Activated CD4-positive, alpha-beta memory T cell treated with anti-CD3 and anti-CD28 coated beads for 36 hours (primary cell): ENCODE data around the gene IGFL1. TPM values are rescaled to one million over a fixed set of nuclear protein-coding genes. Genes with fewer than 3 reads are reported as not detected.
"Not testable (repeated sequence)": the region's sequence is repeated elsewhere in the genome, so short reads cannot be mapped to it uniquely, and the experiment has no call there.

Experiments used
- CTCF ChIA-PET: fragments of 350-600 bp; sonication (Branson Sonifier 250); formaldehyde crosslinking; loops from one replicate; lab custom pipeline; 2021; ENCODE audit warnings: antibody characterized with exemption, inconsistent platforms; lab: Charles Lee
- POLR2A ChIA-PET: fragments of 350-600 bp; sonication (Branson Sonifier 250); formaldehyde crosslinking; loops from one replicate; lab custom pipeline; 2021; ENCODE audit warnings: antibody characterized with exemption; lab: Charles Lee
- DNase-seq: peaks from one replicate; pipeline ENCODE4 v3.0.0-alpha.2; 2020
- H3K27ac Mint-ChIP-seq: one replicate; pipeline ENCODE4 v1.8.0; 2021; ENCODE audit warnings: mixed read lengths
- H3K27me3 Mint-ChIP-seq: one replicate; pipeline ENCODE4 v1.8.0; 2021; ENCODE audit warnings: mixed read lengths
- H3K36me3 Mint-ChIP-seq: one replicate; pipeline ENCODE4 v1.8.0; 2021; ENCODE audit warnings: mixed read lengths
- H3K4me1 Mint-ChIP-seq: one replicate; pipeline ENCODE4 v1.8.0; 2021; ENCODE audit warnings: low read depth, mixed read lengths
- H3K4me3 Mint-ChIP-seq: one replicate; pipeline ENCODE4 v1.8.0; 2021; ENCODE audit warnings: mild to moderate bottlenecking, mixed read lengths
- H3K9me3 Mint-ChIP-seq: one replicate; pipeline ENCODE4 v1.8.0; 2021; ENCODE audit warnings: mixed read lengths
- intact Hi-C: fragments of 100-400 bp; cut with micrococcal nuclease; formaldehyde crosslinking; loops from one replicate; pipeline ENCODE4 v1.15.1; 2023
- total RNA-seq, 2 experiments: library from RNA; stranded (reverse); gene quantifications; one replicate each; pipeline ENCODE4 v1.2.3, GENCODE V29; 2021

The IGFL1 gene
- total RNA-seq, 2 experiments from 2014 or later, result not detected

- DNase-seq, result no peak
- no peaks in the 10 kb centered on the region for H3K36me3 Mint-ChIP-seq
- no peaks in the 10 kb centered on the region for H3K4me1 Mint-ChIP-seq
- H3K4me3 Mint-ChIP-seq, result no peak overlapping the region
- peaks cover 30% of the 10 kb centered on the region for H3K27me3 Mint-ChIP-seq
- CTCF ChIA-PET, result no interaction called here
- H3K27ac Mint-ChIP-seq, result no peak overlapping the region
- POLR2A ChIA-PET, result no interaction called here
- intact Hi-C loops, result no loop called here
- no peaks in the 10 kb centered on the region for H3K9me3 Mint-ChIP-seq
Observed at GRCh38 chr19:46216612-46217011, 12.9 kb upstream of the IGFL1 start.

- no peak for DNase-seq
- no peaks in the 10 kb centered on the region for H3K9me3 Mint-ChIP-seq
- no peak overlapping the region for H3K27ac Mint-ChIP-seq
- H3K36me3 Mint-ChIP-seq, result no peaks in the 10 kb centered on the region
- H3K4me1 Mint-ChIP-seq, result no peaks in the 10 kb centered on the region
- intact Hi-C loops, result no loop called here
- ChIA-PET POLR2A (no interaction called here), CTCF (no interaction called here)
- H3K27me3 Mint-ChIP-seq, result peaks cover 32% of the 10 kb centered on the region
- H3K4me3 Mint-ChIP-seq, result no peak overlapping the region
Observed at GRCh38 chr19:46217476-46217875, 12.1 kb upstream of the IGFL1 start.

GRCh38 chr19:46218160-46218559 lies 11.4 kb upstream of the IGFL1 start:
- Mint-ChIP-seq H3K4me1 (no peaks in the 10 kb centered on the region), H3K4me3 (no peak overlapping the region), H3K27ac (no peak overlapping the region), H3K9me3 (no peaks in the 10 kb centered on the region), H3K36me3 (no peaks in the 10 kb centered on the region), H3K27me3 (peaks cover 34% of the 10 kb centered on the region)
- CTCF ChIA-PET, result no interaction called here
- DNase-seq, result peak; percentile 57
- intact Hi-C loops, result no loop called here
- POLR2A ChIA-PET, result no interaction called here

GRCh38 chr19:46220038-46220615 lies 9.4 kb upstream of the IGFL1 start:
- CTCF ChIA-PET, result no interaction called here
- Mint-ChIP-seq H3K27ac (no peak overlapping the region), H3K4me3 (no peak overlapping the region), H3K9me3 (no peaks in the 10 kb centered on the region), H3K36me3 (no peaks in the 10 kb centered on the region), H3K27me3 (peaks cover 32% of the 10 kb centered on the region), H3K4me1 (no peaks in the 10 kb centered on the region)
- POLR2A ChIA-PET, result no interaction called here
- no peak for DNase-seq
- intact Hi-C loops, result no loop called here

- peaks cover 37% of the 10 kb centered on the region for H3K27me3 Mint-ChIP-seq
- intact Hi-C loops, result no loop called here
- CTCF ChIA-PET, result no interaction called here
Observed at GRCh38 chr19:46221152-46221551, 8.4 kb upstream of the IGFL1 start.

GRCh38 chr19:46221981-46222610 lies 7.4 kb upstream of the IGFL1 start:
- peaks cover 5% of the 10 kb centered on the region for H3K4me1 Mint-ChIP-seq
- DNase-seq, result no peak
- peaks cover 38% of the 10 kb centered on the region for H3K27me3 Mint-ChIP-seq
- no peak overlapping the region for H3K27ac Mint-ChIP-seq
- H3K9me3 Mint-ChIP-seq, result no peaks in the 10 kb centered on the region
- intact Hi-C loops, result no loop called here
- ChIA-PET CTCF (no interaction called here), POLR2A (no interaction called here)
- H3K36me3 Mint-ChIP-seq, result no peaks in the 10 kb centered on the region
- H3K4me3 Mint-ChIP-seq, result no peak overlapping the region

More at GRCh38 chr19:46221152-46221551, 8.4 kb upstream of the IGFL1 start:
- no peak overlapping the region for H3K27ac Mint-ChIP-seq
- H3K4me1 Mint-ChIP-seq, result peaks cover 5% of the 10 kb centered on the region
- no peak overlapping the region for H3K4me3 Mint-ChIP-seq
- POLR2A ChIA-PET, result no interaction called here
- no peaks in the 10 kb centered on the region for H3K36me3 Mint-ChIP-seq
- no peaks in the 10 kb centered on the region for H3K9me3 Mint-ChIP-seq
- no peak for DNase-seq

GRCh38 chr19:46223787-46224186 lies 5.8 kb upstream of the IGFL1 start:
- H3K27ac Mint-ChIP-seq, H3K36me3 Mint-ChIP-seq, POLR2A ChIA-PET, intact Hi-C loops, DNase-seq, H3K4me1 Mint-ChIP-seq, H3K9me3 Mint-ChIP-seq, CTCF ChIA-PET, H3K4me3 Mint-ChIP-seq: not testable (repeated sequence)
- peaks cover 36% of the 10 kb centered on the region for H3K27me3 Mint-ChIP-seq

- ChIA-PET CTCF (no interaction called here), POLR2A (no interaction called here)
- no peak overlapping the region for H3K27ac Mint-ChIP-seq
- H3K27me3 Mint-ChIP-seq, result peaks cover 40% of the 10 kb centered on the region
- no peak overlapping the region for H3K4me3 Mint-ChIP-seq
- no peaks in the 10 kb centered on the region for H3K9me3 Mint-ChIP-seq
- DNase-seq, result no peak
- intact Hi-C loops, result no loop called here
- no peaks in the 10 kb centered on the region for H3K36me3 Mint-ChIP-seq
- H3K4me1 Mint-ChIP-seq, result peaks cover 5% of the 10 kb centered on the region
Observed at GRCh38 chr19:46224773-46225172, 4.8 kb upstream of the IGFL1 start.

GRCh38 chr19:46225558-46226004 lies 4.0 kb upstream of the IGFL1 start:
- H3K9me3 Mint-ChIP-seq, result no peaks in the 10 kb centered on the region
- H3K27me3 Mint-ChIP-seq, result peaks cover 46% of the 10 kb centered on the region
- CTCF ChIA-PET, result no interaction called here
- POLR2A ChIA-PET, result no interaction called here
- peaks cover 5% of the 10 kb centered on the region for H3K4me1 Mint-ChIP-seq
- no peak overlapping the region for H3K27ac Mint-ChIP-seq
- no peaks in the 10 kb centered on the region for H3K36me3 Mint-ChIP-seq
- no peak overlapping the region for H3K4me3 Mint-ChIP-seq
- DNase-seq, result no peak
- intact Hi-C loops, result no loop called here

GRCh38 chr19:46226438-46226973 lies 3.0 kb upstream of the IGFL1 start:
- POLR2A ChIA-PET, result no interaction called here
- intact Hi-C loops, result no loop called here
- DNase-seq, result no peak
- Mint-ChIP-seq H3K36me3 (no peaks in the 10 kb centered on the region), H3K27me3 (peaks cover 50% of the 10 kb centered on the region), H3K4me1 (peaks cover 5% of the 10 kb centered on the region), H3K4me3 (no peak overlapping the region), H3K9me3 (no peaks in the 10 kb centered on the region), H3K27ac (no peak overlapping the region)
- CTCF ChIA-PET, result no interaction called here

- H3K27me3 Mint-ChIP-seq, result peaks cover 38% of the 10 kb centered on the region
- no peaks in the 10 kb centered on the region for H3K9me3 Mint-ChIP-seq
- no peak for DNase-seq
- no peak overlapping the region for H3K4me3 Mint-ChIP-seq
- ChIA-PET POLR2A (no interaction called here), CTCF (no interaction called here)
- no peak overlapping the region for H3K27ac Mint-ChIP-seq
- intact Hi-C loops, result no loop called here
- H3K4me1 Mint-ChIP-seq, result no peaks in the 10 kb centered on the region
- no peaks in the 10 kb centered on the region for H3K36me3 Mint-ChIP-seq
Observed at GRCh38 chr19:46232029-46232428, 2.5 kb downstream of the IGFL1 start.

- H3K4me1 Mint-ChIP-seq, result no peaks in the 10 kb centered on the region
- DNase-seq, result no peak
- no peaks in the 10 kb centered on the region for H3K36me3 Mint-ChIP-seq
- H3K4me3 Mint-ChIP-seq, result no peak overlapping the region
- POLR2A ChIA-PET, result no interaction called here
- H3K9me3 Mint-ChIP-seq, result no peaks in the 10 kb centered on the region
- CTCF ChIA-PET, result no interaction called here
- intact Hi-C loops, result no loop called here
- peaks cover 33% of the 10 kb centered on the region for H3K27me3 Mint-ChIP-seq
- H3K27ac Mint-ChIP-seq, result no peak overlapping the region
Observed at GRCh38 chr19:46232468-46232867, 2.9 kb downstream of the IGFL1 start.
